DMS114 treated with DMSO at 0.1 percent for 48 hours (cell line): Measurements from ENCODE around the gene OR7G3.

ENCODE experiments used
- DNase-seq: peaks from one replicate; lab custom pipeline; 2025; ENCODE audit not compliant: unreplicated experiment; lab: John Stamatoyannopoulos, UW

OR7G3 gene

DNA sequence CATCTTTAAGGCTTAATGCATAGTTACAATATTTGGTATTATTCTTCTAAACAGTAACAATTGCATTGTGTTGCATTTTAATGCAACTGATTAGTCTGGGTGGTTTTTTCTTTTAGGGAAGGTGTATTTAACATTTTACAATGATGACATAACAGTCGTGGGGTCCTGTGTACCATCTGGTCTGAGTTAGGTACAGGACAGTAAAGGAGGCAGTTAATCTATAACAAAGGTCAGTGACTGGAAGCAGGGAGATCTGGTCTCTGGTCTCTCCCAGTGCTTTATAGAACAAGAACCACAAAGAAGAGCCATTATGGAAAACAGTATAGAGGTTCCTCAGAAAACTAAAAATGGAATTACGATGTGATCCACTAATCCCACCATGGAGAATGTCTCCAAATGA, 16.8 kb downstream of the OR7G3 start:
- no peak for DNase-seq

GRCh38 chr19:9107375-9107774, 19.4 kb downstream of the OR7G3 start, which contains the start of gene OR7G2:
TSS of gene OR7G2 (minus strand) at chr19:9107475. CDS start at chr19:9103243, 4,232 bp downstream.
- DNase-seq, result no peak

GRCh38 chr19:9086761-9087160, 40.0 kb downstream of the OR7G3 start, which contains the start of gene OR1M1:
TSS of gene OR1M1 (plus strand) at chr19:9087061. CDS start at chr19:9093245, 6,184 bp downstream.
- DNase-seq, result no peak

GRCh38 chr19:9078651-9079050, 48.1 kb downstream of the OR7G3 start:
- no peak for DNase-seq

DNA sequence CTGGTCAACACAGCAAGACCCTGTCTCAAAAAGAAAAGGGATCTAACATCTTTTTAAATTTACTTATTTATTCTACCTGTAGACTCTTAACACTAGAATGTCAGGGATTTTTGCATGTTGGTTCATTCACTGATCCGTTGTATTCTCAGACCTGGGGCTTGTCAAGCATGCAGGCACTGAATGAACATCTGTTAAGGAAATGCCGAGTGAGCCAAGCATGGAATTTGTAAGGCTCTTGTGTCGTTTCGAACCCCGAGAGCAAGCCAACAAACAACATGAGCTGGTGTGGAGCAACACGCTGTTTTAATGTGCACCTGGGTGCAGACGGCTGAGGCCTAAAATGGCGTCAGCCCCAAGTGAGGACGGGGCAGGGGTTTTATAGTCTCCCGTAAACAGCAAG, 49.8 kb downstream of the OR7G3 start:
- DNase-seq, result no peak
